PC-3 (cell line): ENCODE measurements around the gene HECW1.

ENCODE experiments used
- CTCF ChIP-seq: fragments of 300-600 bp; sonication (generic); conservative IDR thresholded peaks from 2 replicates; pipeline ENCODE4 v1.5.1; 2017; ENCODE audit warnings: antibody characterized with exemption, low read depth, mild to moderate bottlenecking, low read length
- EZH2 ChIP-seq: fragments of 300-600 bp; sonication (generic); IDR thresholded peaks from one replicate; pipeline ENCODE4 v1.6.1; 2017; ENCODE audit warnings: antibody characterized with exemption, mild to moderate bottlenecking, low read length; ENCODE audit not compliant: unreplicated experiment
- EZH2phosphoT487 ChIP-seq: fragments of 300-600 bp; sonication (generic); IDR thresholded peaks from 2 replicates; pipeline ENCODE4 v1.6.1; 2018; ENCODE audit warnings: mild to moderate bottlenecking, antibody characterized with exemption, low read length, borderline replicate concordance

DNA sequence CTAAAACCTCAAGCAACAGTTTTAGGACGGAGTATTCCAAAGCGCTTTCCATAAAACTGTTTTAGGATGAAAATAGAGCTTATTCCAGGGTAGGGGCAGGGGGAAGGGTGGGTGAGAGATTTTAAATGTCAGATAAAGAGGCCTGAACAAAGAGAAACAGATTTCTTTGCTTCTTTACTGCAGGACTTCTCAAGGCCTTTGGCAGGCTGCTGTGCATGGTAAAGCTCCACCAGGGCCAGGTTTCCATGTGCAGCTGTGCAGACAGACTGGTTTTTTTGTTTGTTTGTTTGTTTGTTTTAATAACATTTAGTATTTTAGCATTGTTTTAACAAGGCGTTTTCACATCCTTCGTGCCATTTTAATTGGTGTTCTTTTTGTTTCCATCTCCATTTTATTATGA is 26.3 kb downstream of the HECW1 start:
- no peak for TF ChIP-seq CTCF
- no peak for TF ChIP-seq EZH2phosphoT487
- no peak for TF ChIP-seq EZH2
